Uterus (tissue), 2 donors: Measurements from ENCODE around the gene LRRC8B.

Source experiments
- POLR2A ChIP-seq, 2 donors: fragments of 450-650 bp; IDR thresholded peaks; one replicate each; pipeline ENCODE4 v1.6.1; 2016; ENCODE audit warnings: antibody characterized with exemption in 2 of 2, mild to moderate bottlenecking in 1 of 2, moderate library complexity in 1 of 2
- TF ChIP-seq, protein P1 (sequence below), 4 experiments: fragments of 200-600 bp in 2 of 4; fragments of 450-650 bp in 2 of 4; sonication (generic) in 2 of 4; IDR thresholded peaks; one replicate each; pipeline ENCODE4 v1.5.1; 2016 to 2019; ENCODE audit warnings: antibody characterized with exemption in 4 of 4, mild to moderate bottlenecking in 2 of 4, moderate library complexity in 1 of 4

DNA sequence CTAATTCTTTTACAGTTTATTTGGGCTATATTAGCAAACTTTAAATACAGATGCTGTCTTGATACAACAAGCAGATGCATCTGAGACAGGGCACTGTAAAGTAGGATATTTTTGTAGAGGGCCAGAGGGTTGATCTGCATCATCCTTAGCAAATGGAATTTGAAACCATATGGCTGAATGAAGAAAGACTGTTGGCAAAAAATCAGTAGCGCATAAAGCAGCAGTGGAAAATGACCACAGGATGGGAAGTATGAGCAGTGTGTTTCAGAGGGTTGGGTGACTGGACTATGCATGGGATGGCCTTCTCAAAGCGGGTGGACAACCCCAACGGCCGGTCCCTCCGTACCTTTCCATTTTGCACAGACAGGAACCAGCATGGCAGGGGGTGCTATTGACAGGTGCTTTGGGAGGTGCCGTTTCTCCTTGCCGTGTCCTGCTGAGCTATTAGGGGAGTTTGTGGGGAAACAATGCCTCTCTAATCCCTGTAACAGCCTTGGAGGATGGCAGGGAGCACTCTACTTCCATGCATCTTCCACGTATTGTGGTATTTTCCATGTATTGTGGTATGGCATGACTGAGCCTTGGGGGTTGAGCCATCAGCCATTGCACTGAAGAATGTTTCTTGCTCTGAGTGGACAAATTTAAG lies 5.9 kb downstream of the LRRC8B start:
- TF ChIP-seq, protein P1, sequence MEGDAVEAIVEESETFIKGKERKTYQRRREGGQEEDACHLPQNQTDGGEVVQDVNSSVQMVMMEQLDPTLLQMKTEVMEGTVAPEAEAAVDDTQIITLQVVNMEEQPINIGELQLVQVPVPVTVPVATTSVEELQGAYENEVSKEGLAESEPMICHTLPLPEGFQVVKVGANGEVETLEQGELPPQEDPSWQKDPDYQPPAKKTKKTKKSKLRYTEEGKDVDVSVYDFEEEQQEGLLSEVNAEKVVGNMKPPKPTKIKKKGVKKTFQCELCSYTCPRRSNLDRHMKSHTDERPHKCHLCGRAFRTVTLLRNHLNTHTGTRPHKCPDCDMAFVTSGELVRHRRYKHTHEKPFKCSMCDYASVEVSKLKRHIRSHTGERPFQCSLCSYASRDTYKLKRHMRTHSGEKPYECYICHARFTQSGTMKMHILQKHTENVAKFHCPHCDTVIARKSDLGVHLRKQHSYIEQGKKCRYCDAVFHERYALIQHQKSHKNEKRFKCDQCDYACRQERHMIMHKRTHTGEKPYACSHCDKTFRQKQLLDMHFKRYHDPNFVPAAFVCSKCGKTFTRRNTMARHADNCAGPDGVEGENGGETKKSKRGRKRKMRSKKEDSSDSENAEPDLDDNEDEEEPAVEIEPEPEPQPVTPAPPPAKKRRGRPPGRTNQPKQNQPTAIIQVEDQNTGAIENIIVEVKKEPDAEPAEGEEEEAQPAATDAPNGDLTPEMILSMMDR (IDR thresholded peaks at IDR 0.05), result no peak
- no peak for TF ChIP-seq POLR2A (IDR thresholded peaks at IDR 0.05)
